Glutamatergic neuron (in vitro differentiated cells): Measurements from ENCODE around the gene ST8SIA4. TPM values are rescaled to one million over a fixed set of nuclear protein-coding genes. Genes with fewer than 3 reads are reported as not detected.

Experiments
- DNase-seq: peaks from one replicate; pipeline ENCODE4 v3.0.0; 2022
- H3K27ac Mint-ChIP-seq: one replicate; pipeline ENCODE4 v1.8.0; 2020; ENCODE audit warnings: mild to moderate bottlenecking, mixed read lengths, inconsistent platforms; ENCODE audit not compliant: unreplicated experiment
- H3K27me3 Mint-ChIP-seq: one replicate; pipeline ENCODE4 v1.8.0; 2020; ENCODE audit warnings: mild to moderate bottlenecking, moderate library complexity, mixed read lengths, inconsistent platforms; ENCODE audit not compliant: unreplicated experiment
- H3K36me3 Mint-ChIP-seq: one replicate; pipeline ENCODE4 v1.8.0; 2020; ENCODE audit warnings: mild to moderate bottlenecking, mixed read lengths, inconsistent platforms; ENCODE audit not compliant: unreplicated experiment
- H3K4me1 Mint-ChIP-seq: one replicate; pipeline ENCODE4 v1.8.0; 2020; ENCODE audit warnings: mild to moderate bottlenecking, low read depth, mixed read lengths, inconsistent platforms; ENCODE audit not compliant: unreplicated experiment
- H3K4me3 Mint-ChIP-seq: one replicate; pipeline ENCODE4 v1.8.0; 2020; ENCODE audit warnings: mild to moderate bottlenecking, mixed read lengths, inconsistent platforms; ENCODE audit not compliant: unreplicated experiment
- H3K9me3 Mint-ChIP-seq: one replicate; pipeline ENCODE4 v1.8.0; 2020; ENCODE audit warnings: mild to moderate bottlenecking, moderate library complexity, mixed read lengths, inconsistent platforms; ENCODE audit not compliant: unreplicated experiment
- CTCF ChIP-seq: fragments of 200-600 bp; sonication (generic); IDR thresholded peaks from one replicate; pipeline ENCODE4 v1.5.0; 2021; ENCODE audit not compliant: partially characterized antibody, unreplicated experiment
- total RNA-seq: library from RNA; stranded (reverse); fragmentation: NEBNext Ultra II Directional; extraction: Animal tissue kit (Norgen Biotek cat#: 25700); gene quantifications from one replicate; pipeline ENCODE4 v1.2.1, GENCODE V29; 2021; ENCODE audit not compliant: unreplicated experiment

ST8SIA4 gene
- total RNA-seq, 1 donor from 2014 or later: 12.6 TPM

GRCh38 chr5:100834519-100834918 lies 68.6 kb downstream of the ST8SIA4 start:
- no peak for TF ChIP-seq CTCF
- Mint-ChIP-seq H3K36me3 (no peaks in the 10 kb centered on the region), H3K9me3 (no peaks in the 10 kb centered on the region), H3K27me3 (no peaks in the 10 kb centered on the region), H3K4me3 (no peak overlapping the region), H3K4me1 (peaks cover 2% of the 10 kb centered on the region), H3K27ac (no peak overlapping the region)
- no peak for DNase-seq

GRCh38 chr5:100832252-100833230 lies 70.5 kb downstream of the ST8SIA4 start:
- Mint-ChIP-seq H3K4me1 (peaks cover 11% of the 10 kb centered on the region), H3K36me3 (no peaks in the 10 kb centered on the region), H3K27ac (no peak overlapping the region), H3K9me3 (no peaks in the 10 kb centered on the region), H3K4me3 (no peak overlapping the region), H3K27me3 (no peaks in the 10 kb centered on the region)
- TF ChIP-seq CTCF: no peak
- DNase-seq: no peak

- no peak for DNase-seq
- no peaks in the 10 kb centered on the region for H3K36me3 Mint-ChIP-seq
- no peak overlapping the region for H3K4me3 Mint-ChIP-seq
- H3K9me3 Mint-ChIP-seq: no peaks in the 10 kb centered on the region
- H3K27me3 Mint-ChIP-seq: no peaks in the 10 kb centered on the region
- TF ChIP-seq CTCF: no peak
- H3K4me1 Mint-ChIP-seq: peaks cover 16% of the 10 kb centered on the region
- H3K27ac Mint-ChIP-seq: peak overlapping the region; percentile 81
Observed at GRCh38 chr5:100828898-100829356, 74.2 kb downstream of the ST8SIA4 start.

- DNase-seq: no peak
- Mint-ChIP-seq H3K27ac (peak overlapping the region; percentile 81), H3K9me3 (no peaks in the 10 kb centered on the region), H3K4me1 (peaks cover 16% of the 10 kb centered on the region), H3K36me3 (no peaks in the 10 kb centered on the region), H3K27me3 (no peaks in the 10 kb centered on the region), H3K4me3 (no peak overlapping the region)
- no peak for TF ChIP-seq CTCF
Observed at GRCh38 chr5:100828071-100828897, 74.8 kb downstream of the ST8SIA4 start.
